HepG2 (cell line): ENCODE measurements around the gene EPN2. TPM values are rescaled to one million over a fixed set of nuclear protein-coding genes. Genes with fewer than 3 reads are reported as not detected.

Experiments used
- ADNP ChIP-seq: sonication (generic); formaldehyde crosslinking; IDR thresholded peaks from 2 replicates; pipeline ENCODE4 v1.4.0; 2020; ENCODE audit warnings: missing genetic modification reagents
- AGO1 ChIP-seq: fragments of 200-400 bp; formaldehyde crosslinking; IDR thresholded peaks from 2 replicates; pipeline ENCODE4 v1.6.1; 2017; ENCODE audit warnings: mild to moderate bottlenecking, low read depth, low read length, moderate library complexity; ENCODE audit not compliant: poor library complexity, severe bottlenecking
- ATAD3A ChIP-seq: sonication (generic); formaldehyde crosslinking; IDR thresholded peaks from 2 replicates; pipeline ENCODE4 v1.4.0; 2020; ENCODE audit warnings: missing genetic modification reagents
- ATF7 ChIP-seq, 2 experiments: fragments of 450-650 bp in 1 of 2; sonication (generic) in 1 of 2; formaldehyde crosslinking in 1 of 2; IDR thresholded peaks; 2 replicates each; pipeline versions ENCODE4 v1.4.0 to v1.6.1; 2016 to 2020; ENCODE audit warnings: antibody characterized with exemption in 1 of 2, mild to moderate bottlenecking in 1 of 2, missing genetic modification reagents in 1 of 2
- CREBL2 ChIP-seq: sonication (generic); formaldehyde crosslinking; IDR thresholded peaks from 2 replicates; pipeline ENCODE4 v1.8.1; 2023; ENCODE audit warnings: missing genetic modification reagents, mild to moderate bottlenecking, borderline replicate concordance
- DMTF1 ChIP-seq: sonication (generic); formaldehyde crosslinking; IDR thresholded peaks from 2 replicates; pipeline ENCODE4 v1.4.0; 2020; ENCODE audit warnings: mild to moderate bottlenecking, missing genetic modification reagents
- ELF4 ChIP-seq: sonication (generic); formaldehyde crosslinking; IDR thresholded peaks from 2 replicates; pipeline ENCODE4 v1.5.0; 2020; ENCODE audit warnings: missing genetic modification reagents, mild to moderate bottlenecking, moderate library complexity, borderline replicate concordance
- FOXC1 ChIP-seq: sonication (generic); formaldehyde crosslinking; IDR thresholded peaks from 2 replicates; pipeline ENCODE4 v1.8.0; 2022; ENCODE audit warnings: mild to moderate bottlenecking, missing genetic modification reagents, borderline replicate concordance
- FOXM1 ChIP-seq: sonication (generic); formaldehyde crosslinking; IDR thresholded peaks from 2 replicates; pipeline ENCODE4 v1.5.0; 2020; ENCODE audit warnings: missing genetic modification reagents
- HDAC2 ChIP-seq: sonication (generic); formaldehyde crosslinking; IDR thresholded peaks from 2 replicates; pipeline ENCODE4 v1.4.0; 2020; ENCODE audit warnings: missing genetic modification reagents
- KMT2A ChIP-seq: sonication (generic); formaldehyde crosslinking; IDR thresholded peaks from 2 replicates; pipeline ENCODE4 v1.4.0; 2020; ENCODE audit warnings: missing genetic modification reagents
- PLRG1 ChIP-seq: fragments of 450-650 bp; conservative IDR thresholded peaks from 2 replicates; pipeline ENCODE4 v1.6.1; 2016
- SAFB2 ChIP-seq: sonication (generic); formaldehyde crosslinking; IDR thresholded peaks from 2 replicates; pipeline ENCODE4 v1.5.1; 2020; ENCODE audit warnings: missing genetic modification reagents, low read depth, mild to moderate bottlenecking, borderline replicate concordance
- SKIL ChIP-seq: sonication (generic); formaldehyde crosslinking; IDR thresholded peaks from 2 replicates; pipeline ENCODE4 v1.8.0; 2022; ENCODE audit warnings: missing genetic modification reagents, mild to moderate bottlenecking, moderate library complexity, borderline replicate concordance
- SMARCC2 ChIP-seq: fragments of 450-650 bp; IDR thresholded peaks from 2 replicates; pipeline ENCODE4 v1.6.1; 2017; ENCODE audit warnings: antibody characterized with exemption, mild to moderate bottlenecking
- THRA ChIP-seq: sonication (generic); formaldehyde crosslinking; IDR thresholded peaks from 2 replicates; pipeline ENCODE4 v1.4.0; 2020; ENCODE audit warnings: missing genetic modification reagents, borderline replicate concordance
- ZBTB26 ChIP-seq: IDR thresholded peaks from 2 replicates; pipeline ENCODE4 v1.6.1; 2016; ENCODE audit warnings: missing compliant biosample characterization, missing genetic modification reagents, borderline replicate concordance
- ZFP91 ChIP-seq: sonication (generic); formaldehyde crosslinking; IDR thresholded peaks from 2 replicates; pipeline ENCODE4 v1.9.0; 2022; ENCODE audit warnings: missing genetic modification reagents, mild to moderate bottlenecking, borderline replicate concordance
- ZNF451 ChIP-seq: sonication (generic); formaldehyde crosslinking; IDR thresholded peaks from 2 replicates; pipeline ENCODE4 v1.5.0; 2020; ENCODE audit warnings: mild to moderate bottlenecking, missing genetic modification reagents
- polyA plus RNA-seq, 8 experiments: library from polyadenylated mRNA; depleted of rRNA in 3 of 8; stranded (reverse) in 7 of 8; unstranded in 1 of 8; fragments of >200 nt; fragmentation: Illumina TruSeq in 4 of 8; extraction: Trizol in 4 of 8; gene quantifications; 2 replicates each; pipeline versions ENCODE4 v1.2.1 to v1.2.3, GENCODE V29; 2011 to 2016; ENCODE audit warnings: low read depth in 4 of 8, missing spikeins in 1 of 8, mixed read lengths in 1 of 8; ENCODE audit not compliant: insufficient read depth in 1 of 8
- total RNA-seq, 5 experiments: library from RNA; depleted of rRNA; stranded (reverse); fragments of >200 nt; fragmentation: Illumina TruSeq; extraction: Trizol; gene quantifications; 2 replicates each; pipeline ENCODE4 v1.2.3, GENCODE V29; 2016; ENCODE audit warnings: low read depth in 1 of 5

Gene EPN2
- total and polyA plus RNA-seq, 2 of the 13 experiments (the other 11 are each of a cell fraction or from before 2014, with no cell fraction given) = 7.8 to 19.2 TPM

- TF ChIP-seq ZBTB26 (CRISPR knock-in tag) = no peak
- peak; percentile 75; the same call in 1 of the 2 replicates for TF ChIP-seq KMT2A
- no peak for TF ChIP-seq AGO1
- no peak for TF ChIP-seq ADNP (CRISPR knock-in tag)
- peak; percentile 84; the same call in 1 of the 2 replicates for TF ChIP-seq ZFP91
- TF ChIP-seq PLRG1 = no peak
- no peak for TF ChIP-seq SMARCC2
- no peak for TF ChIP-seq DMTF1 (CRISPR knock-in tag)
- TF ChIP-seq ZNF451 = peak; percentile 62; the same call in 1 of the 2 replicates
- no peak for TF ChIP-seq CREBL2
- TF ChIP-seq SAFB2 (CRISPR knock-in tag) = peak; percentile 75; the same call in 1 of the 2 replicates
- no peak for TF ChIP-seq ATF7 (IDR thresholded peaks at IDR 0.05)
- no peak for TF ChIP-seq ATF7 (CRISPR knock-in tag; IDR thresholded peaks at IDR 0.05)
- TF ChIP-seq ATAD3A (CRISPR knock-in tag) = no peak
- no peak; the same call in none of the 2 replicates for TF ChIP-seq HDAC2 (CRISPR knock-in tag)
- no peak; the same call in 1 of the 2 replicates for TF ChIP-seq THRA (CRISPR knock-in tag)
- TF ChIP-seq FOXM1 (CRISPR knock-in tag) = no peak
- TF ChIP-seq ELF4 (CRISPR knock-in tag) = 0 out of 2 replicates have a peak, but pooled peaks have one; percentile 56
- TF ChIP-seq SKIL (CRISPR knock-in tag) = no peak
- no peak for TF ChIP-seq FOXC1 (CRISPR knock-in tag)
Observed at GRCh38 chr17:19377602-19378415, 140.6 kb downstream of the EPN2 start (continued).
